GM12801 (cell line): ENCODE measurements around the gene FBXW11.

Experiments
- TF ChIP-seq, protein P1 (sequence below): IDR thresholded peaks from one replicate; pipeline ENCODE4 v1.5.1; 2011; ENCODE audit warnings: control low read depth; ENCODE audit not compliant: insufficient read length; ENCODE audit errors: extremely low read depth

The FBXW11 gene

GRCh38 chr5:171966964-171967363 lies 39.5 kb downstream of the FBXW11 start:
- TF ChIP-seq, protein P1, sequence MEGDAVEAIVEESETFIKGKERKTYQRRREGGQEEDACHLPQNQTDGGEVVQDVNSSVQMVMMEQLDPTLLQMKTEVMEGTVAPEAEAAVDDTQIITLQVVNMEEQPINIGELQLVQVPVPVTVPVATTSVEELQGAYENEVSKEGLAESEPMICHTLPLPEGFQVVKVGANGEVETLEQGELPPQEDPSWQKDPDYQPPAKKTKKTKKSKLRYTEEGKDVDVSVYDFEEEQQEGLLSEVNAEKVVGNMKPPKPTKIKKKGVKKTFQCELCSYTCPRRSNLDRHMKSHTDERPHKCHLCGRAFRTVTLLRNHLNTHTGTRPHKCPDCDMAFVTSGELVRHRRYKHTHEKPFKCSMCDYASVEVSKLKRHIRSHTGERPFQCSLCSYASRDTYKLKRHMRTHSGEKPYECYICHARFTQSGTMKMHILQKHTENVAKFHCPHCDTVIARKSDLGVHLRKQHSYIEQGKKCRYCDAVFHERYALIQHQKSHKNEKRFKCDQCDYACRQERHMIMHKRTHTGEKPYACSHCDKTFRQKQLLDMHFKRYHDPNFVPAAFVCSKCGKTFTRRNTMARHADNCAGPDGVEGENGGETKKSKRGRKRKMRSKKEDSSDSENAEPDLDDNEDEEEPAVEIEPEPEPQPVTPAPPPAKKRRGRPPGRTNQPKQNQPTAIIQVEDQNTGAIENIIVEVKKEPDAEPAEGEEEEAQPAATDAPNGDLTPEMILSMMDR: no peak

DNA sequence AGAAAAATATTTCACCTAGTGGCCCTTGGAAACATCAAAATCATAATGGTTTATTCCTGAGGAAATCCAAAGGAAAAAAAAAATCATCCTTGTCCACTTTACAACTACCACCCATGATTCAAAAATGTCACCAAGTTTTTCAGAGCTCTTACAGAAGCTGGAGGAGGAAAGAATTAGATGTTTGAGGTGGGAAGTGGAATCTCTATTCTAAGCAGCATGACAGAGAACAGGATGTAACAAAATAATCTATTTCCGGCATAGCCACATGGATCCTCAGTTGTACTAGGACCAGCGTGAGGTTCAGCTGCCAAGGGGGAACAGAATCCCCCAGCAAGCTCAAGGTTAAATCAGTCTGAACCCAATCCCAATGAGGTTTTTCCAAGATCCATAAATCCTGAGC lies 40.2 kb downstream of the FBXW11 start:
- TF ChIP-seq, protein P1: no peak

DNA sequence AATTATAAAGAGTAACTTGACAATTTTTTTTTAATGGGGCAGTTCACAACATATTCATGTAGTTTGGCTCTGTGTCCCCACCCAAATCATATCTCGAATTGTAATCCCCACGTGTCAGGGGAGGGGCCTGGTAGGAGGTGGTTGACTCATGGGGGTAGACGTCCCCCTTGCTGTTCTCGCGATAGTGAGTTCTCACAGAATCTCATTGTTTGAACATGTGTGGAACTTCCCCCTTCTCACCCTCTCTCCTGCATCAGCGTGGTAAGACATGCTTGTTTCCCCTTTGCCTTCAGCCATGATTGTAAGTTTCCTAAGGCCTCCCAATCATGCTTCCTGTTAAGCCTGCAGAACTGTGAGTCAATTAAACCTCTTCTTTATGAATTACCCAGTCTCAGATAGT lies 40.7 kb downstream of the FBXW11 start:
- TF ChIP-seq, protein P1: no peak

DNA sequence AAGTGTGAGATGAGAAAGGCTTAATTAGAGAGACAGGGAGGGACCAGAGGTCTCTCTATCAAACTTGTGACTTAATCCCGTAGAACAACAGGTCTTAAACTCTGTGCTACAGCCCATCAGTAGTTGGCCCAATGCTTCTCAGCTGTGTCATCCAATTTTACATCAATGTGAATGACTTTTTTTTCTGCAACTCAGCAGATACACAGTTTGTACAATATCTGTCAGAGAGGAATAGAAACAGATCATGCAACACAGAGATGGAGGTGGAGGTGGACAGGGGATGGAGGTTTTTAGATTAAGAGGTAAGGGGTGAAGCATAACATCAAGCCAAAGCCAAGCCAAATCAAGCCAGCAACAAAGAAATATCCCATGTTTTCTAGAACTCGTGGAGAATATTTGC lies 43.0 kb downstream of the FBXW11 start:
- TF ChIP-seq, protein P1: no peak

DNA sequence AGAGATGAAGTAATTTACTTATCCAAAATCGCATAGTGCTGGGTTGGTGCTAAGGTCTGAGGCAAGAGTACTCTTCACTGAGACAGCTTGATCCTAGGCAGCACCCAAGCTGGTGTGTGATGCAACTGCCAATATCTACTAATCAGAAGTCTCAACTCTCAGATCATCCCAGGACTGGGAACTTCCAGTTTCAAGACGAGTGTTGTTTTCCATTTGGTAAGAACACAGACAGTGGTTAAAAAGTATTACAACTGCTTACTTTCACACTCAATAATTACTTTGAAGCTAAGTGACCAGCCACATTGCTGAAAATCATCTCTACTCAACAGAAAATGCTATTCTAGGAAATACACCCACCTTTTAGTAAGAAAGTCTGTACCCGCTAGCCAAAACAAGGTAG lies 45.3 kb downstream of the FBXW11 start:
- TF ChIP-seq, protein P1: no peak

DNA sequence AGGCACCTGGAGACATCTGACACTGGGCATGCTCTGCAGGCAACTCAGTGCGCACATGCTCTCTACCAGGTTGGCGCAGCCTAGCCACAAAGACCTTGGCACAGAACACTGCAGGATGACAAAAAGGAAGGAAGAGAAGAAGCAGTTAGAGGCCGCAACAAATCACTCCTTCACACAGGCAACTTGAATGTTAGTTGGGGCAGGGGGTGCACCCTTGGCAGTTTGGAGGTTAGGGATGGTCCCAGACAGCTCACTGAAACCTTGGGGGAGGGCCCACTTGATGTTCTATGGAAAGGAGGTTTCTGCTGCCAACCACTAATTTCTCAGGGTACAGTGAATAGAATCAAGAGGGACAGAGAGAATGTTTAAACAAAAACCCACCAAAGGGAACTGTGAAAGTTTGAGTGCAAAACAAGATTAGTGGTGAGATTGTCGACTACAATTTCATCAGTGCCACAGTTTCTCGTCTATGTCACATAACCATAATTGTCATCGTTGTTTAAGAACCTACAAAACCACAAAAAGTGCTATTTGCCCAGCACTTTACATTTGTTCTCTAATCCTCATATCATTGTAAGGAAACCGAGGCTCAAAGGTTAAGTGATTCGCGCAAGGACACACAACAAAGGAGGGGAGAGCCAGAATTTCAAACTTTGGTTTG lies 48.7 kb downstream of the FBXW11 start:
- TF ChIP-seq, protein P1: no peak

DNA sequence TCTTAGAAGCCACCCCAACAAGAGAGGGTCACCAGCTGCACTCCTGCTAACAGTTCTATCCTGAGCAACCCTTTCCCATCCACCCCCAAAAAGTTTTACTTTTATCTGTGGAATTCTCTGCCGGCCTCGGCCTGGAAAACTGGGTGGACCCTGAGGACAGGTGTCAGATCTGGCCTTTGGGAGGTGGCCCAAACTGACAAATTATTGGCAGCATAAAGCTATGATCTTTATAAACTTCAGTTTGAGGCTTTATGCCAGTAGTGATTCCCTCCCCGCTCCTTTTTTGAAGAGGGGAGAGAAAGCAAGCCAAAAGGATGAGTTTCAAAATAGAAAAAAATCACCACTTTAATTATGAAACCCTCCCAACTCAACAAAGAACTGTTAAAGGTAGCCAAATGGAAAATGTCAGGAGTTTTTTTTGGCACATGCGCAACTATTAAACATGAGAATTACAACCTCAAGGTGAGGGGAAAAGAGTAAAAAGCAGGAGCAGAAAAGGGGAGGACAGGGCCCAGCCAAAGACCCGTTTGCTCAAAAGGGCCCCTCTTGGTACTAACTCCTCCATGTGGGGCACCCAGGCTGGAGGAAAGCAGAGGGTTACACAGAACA lies 49.4 kb downstream of the FBXW11 start:
- TF ChIP-seq, protein P1: no peak
